GM12865 (cell line): ENCODE data around the gene SDHA.
A peak's percentile ranks its signal among the peaks of the same experiment; 100 is the strongest.

Experiments
- DNase-seq: peaks from one replicate; pipeline ENCODE4 v3.0.0; 2010; ENCODE audit warnings: low read depth
- H3K4me3 ChIP-seq: 2 replicates; pipeline ENCODE4 v1.5.1; 2011; ENCODE audit warnings: mild to moderate bottlenecking, low read depth, low read length, control low read depth
- TF ChIP-seq, protein P1 (sequence below): IDR thresholded peaks from 2 replicates; pipeline ENCODE4 v1.5.1; 2011; ENCODE audit warnings: low read length, control low read depth, low read depth, inconsistent platforms; ENCODE audit not compliant: insufficient read depth; ENCODE audit errors: missing control alignments

SDHA gene

DNA sequence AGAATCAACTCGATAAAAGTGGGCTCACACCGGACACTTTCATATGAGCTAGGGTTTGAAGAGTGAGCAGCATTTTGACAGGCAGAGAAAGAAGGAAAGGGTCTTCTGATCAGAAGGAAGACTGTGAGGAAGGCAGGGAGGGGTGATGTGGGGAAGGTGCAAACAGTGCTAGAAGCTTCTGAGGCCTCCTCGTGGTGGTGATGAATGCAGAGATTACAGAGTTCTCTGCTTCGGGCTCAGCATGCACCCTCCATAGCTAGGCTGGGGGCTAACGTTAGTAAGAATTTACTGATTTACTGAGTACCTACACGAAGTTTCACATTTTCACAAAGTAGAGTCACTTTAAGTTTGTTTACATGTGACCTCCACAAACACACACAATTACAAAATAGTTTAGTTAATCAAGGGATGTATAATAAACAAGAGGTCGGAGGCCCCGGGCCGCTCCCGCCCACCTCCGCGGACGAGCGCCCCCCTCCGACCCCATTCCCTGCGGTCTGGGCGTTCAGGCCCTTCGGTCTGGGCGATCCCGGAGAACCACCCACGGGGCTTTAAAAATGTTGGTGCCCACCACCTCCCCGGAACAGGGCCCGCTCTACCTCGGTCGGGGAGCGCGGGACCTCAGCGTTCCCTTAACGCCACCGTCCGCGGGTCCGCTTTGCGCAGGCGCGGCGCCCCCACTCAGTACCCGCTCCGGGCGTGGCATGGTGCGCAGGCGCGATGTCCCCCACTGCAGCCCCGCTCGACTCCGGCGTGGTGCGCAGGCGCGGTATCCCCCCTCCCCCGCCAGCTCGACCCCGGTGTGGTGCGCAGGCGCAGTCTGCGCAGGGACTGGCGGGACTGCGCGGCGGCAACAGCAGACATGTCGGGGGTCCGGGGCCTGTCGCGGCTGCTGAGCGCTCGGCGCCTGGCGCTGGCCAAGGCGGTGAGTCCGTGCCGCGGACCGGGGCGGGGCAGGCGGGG, at the start of gene SDHA, which contains the start of gene CCDC127:
SDHA (plus strand) TSS at position 827 of the 963 bp plus-strand sequence; CDS start at position 863, 36 bp downstream.
CCDC127 (minus strand) TSS at position 660 of the 963 bp plus-strand sequence. CDS start 1,304 bp downstream, outside the sequence.
- TF ChIP-seq, protein P1, sequence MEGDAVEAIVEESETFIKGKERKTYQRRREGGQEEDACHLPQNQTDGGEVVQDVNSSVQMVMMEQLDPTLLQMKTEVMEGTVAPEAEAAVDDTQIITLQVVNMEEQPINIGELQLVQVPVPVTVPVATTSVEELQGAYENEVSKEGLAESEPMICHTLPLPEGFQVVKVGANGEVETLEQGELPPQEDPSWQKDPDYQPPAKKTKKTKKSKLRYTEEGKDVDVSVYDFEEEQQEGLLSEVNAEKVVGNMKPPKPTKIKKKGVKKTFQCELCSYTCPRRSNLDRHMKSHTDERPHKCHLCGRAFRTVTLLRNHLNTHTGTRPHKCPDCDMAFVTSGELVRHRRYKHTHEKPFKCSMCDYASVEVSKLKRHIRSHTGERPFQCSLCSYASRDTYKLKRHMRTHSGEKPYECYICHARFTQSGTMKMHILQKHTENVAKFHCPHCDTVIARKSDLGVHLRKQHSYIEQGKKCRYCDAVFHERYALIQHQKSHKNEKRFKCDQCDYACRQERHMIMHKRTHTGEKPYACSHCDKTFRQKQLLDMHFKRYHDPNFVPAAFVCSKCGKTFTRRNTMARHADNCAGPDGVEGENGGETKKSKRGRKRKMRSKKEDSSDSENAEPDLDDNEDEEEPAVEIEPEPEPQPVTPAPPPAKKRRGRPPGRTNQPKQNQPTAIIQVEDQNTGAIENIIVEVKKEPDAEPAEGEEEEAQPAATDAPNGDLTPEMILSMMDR: peak; percentile 30
- peak; percentile 97 for DNase-seq
- peak within 1 kb of the TSS; percentile 98 for H3K4me3 ChIP-seq

DNA sequence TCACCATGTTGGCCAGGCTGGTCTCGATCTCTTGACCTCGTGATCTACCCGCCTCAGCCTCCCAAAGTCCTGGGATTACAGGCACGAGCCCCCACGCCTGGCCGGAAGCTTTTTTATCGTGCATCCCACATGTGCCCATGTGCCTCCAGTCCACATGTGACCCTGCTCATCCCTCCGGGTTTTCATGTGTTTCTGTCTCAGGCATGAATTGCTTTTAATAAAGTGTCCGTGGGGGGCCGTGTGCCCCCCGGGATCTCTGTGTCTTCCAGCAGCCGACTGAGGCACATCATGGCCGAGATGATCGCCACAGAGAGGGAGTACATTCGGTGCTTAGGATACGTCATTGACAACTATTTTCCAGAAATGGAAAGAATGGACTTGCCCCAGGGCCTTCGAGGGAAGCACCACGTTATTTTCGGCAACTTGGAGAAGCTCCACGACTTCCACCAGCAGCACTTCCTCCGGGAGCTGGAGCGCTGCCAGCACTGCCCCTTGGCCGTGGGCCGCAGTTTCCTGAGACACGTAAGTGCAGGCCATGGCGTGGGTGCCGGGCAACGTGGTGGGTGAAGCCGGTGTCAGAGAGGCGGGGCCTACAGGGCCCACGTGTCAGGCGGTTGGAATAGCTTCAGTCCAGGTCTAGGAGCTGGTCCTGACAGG, 48.9 kb upstream of the SDHA start:
- no peak for DNase-seq
- TF ChIP-seq, protein P1: no peak
- no peak overlapping the region for H3K4me3 ChIP-seq

DNA sequence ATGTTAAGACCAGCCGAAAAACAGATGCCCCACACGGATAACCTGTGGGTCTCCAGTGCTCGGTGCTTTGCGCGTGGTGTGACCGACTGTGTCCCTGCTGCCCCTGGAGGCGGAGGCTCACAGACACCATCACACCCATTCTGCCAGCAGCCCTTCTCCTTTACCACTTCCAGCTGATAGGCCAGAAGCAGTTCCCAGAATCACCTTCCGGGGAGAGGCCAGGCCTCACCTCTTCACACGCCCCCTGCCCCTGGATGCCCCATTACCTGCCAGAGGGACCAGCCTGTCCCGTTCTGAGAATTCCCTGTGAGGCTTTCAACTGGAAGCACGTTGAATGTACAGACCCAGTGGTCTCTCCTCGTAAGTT, 48.4 kb upstream of the SDHA start:
- H3K4me3 ChIP-seq: no peak overlapping the region
- TF ChIP-seq, protein P1: no peak
- DNase-seq: no peak

DNA sequence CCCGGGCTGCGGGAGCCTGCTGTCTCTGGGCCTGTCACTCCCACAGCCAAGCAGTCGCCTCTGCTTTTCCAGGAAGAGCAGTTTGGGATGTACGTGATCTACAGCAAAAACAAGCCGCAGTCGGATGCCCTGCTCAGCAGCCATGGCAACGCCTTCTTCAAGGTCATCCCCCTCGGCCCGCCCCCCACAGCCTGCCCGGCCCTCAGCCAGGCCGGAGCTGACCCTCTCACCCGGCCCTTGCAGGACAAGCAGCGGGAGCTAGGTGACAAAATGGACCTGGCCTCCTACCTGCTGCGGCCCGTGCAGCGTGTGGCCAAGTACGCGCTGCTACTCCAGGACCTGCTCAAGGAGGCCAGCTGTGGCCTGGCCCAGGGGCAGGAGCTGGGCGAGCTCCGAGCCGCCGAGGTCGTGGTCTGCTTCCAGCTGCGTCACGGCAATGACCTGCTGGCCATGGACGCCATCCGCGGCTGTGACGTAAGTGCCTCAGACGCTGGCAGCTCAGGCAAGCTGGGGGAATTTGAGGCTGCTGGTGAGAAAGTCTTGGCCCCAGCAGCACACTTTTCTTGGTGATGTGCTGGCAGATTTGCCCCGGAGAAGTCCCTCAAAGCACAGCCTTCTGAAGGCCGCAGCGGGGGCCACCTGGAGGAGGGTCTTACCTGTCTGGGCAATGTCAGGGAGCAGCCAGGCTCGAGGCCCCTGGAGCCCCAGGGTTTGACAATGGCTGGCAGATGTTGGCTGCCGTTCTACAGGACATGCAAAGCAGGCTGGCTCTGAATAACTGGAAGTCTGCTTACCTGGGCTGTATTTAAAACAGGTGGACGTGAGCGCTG, 46.9 kb upstream of the SDHA start:
- TF ChIP-seq, protein P1: no peak
- no peak overlapping the region for H3K4me3 ChIP-seq
- DNase-seq: no peak

DNA sequence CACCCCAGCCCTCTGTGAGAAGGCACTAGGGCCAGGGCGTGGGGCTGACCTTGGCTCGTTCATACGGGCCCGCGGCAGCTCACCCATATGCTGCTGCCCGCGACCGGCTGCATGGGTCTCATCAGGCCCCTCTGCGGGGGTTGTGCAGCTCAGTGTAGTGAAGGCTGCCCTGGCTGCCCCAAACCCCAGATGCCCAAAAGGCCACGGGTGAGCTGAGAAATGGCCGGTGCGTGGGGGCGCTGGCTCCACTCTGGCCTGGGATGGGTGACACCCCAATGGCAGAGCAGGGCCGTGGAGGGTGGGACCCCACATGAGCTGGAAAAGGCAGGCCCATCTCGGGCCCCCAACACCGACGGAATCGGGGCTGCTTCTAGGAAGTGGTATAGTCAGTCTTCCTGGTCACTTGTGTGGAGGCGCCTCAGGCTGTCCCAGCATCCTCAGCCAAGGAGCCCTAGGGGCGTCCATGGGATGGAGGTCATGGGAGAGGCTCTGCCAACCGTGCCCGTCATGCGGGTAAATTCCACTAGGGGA, 46.3 kb upstream of the SDHA start:
- TF ChIP-seq, protein P1: no peak
- H3K4me3 ChIP-seq: no peak overlapping the region
- DNase-seq: no peak

DNA sequence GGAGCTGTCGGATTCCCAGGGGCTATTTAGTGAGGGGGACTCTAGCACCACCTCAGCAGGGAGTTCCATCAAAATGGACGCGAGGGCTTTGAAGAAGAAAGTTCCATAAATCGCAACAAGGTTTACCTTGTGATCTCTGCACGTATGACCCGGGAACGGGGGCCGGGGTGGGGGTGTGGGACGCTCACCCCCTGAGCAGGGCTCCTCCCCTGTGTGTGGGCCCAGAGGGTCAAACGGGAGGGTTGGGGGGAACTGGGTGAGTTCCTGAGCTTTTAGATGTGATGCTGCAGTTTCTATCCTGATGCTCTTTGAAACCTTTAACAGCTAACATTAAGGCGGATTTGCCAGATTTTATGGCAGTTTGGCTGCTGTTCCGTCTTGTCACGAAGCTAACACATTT, 45.7 kb upstream of the SDHA start:
- DNase-seq: no peak
- H3K4me3 ChIP-seq: no peak overlapping the region
- TF ChIP-seq, protein P1: no peak
